ENCODE results near the gene EHBP1L1. TPM values are rescaled to one million over a fixed set of nuclear protein-coding genes. Genes with fewer than 3 reads are reported as not detected.
A peak's percentile ranks its signal among the peaks of the same experiment; 100 is the strongest.

The EHBP1L1 gene
- total RNA-seq, 1 donor from 2014 or later, result 4.7 TPM

GRCh38 chr11:65618763-65619162 lies 42.9 kb downstream of the EHBP1L1 start:
- DNase-seq (ENCODE audit: low spot score), result no peak
- peaks cover 8% of the 10 kb centered on the region for H3K4me1 Mint-ChIP-seq (ENCODE audit: unreplicated experiment)
- H3K4me3 Mint-ChIP-seq (ENCODE audit: unreplicated experiment), result no peak overlapping the region
- peaks cover 26% of the 10 kb centered on the region for H3K27me3 Mint-ChIP-seq (ENCODE audit: unreplicated experiment)
- H3K9me3 Mint-ChIP-seq (ENCODE audit: unreplicated experiment), result no peaks in the 10 kb centered on the region
- no peak for TF ChIP-seq CTCF (IDR thresholded peaks at IDR 0.05; ENCODE audit: unreplicated experiment)
- no peak overlapping the region for H3K27ac Mint-ChIP-seq (ENCODE audit: unreplicated experiment)
- H3K36me3 Mint-ChIP-seq (ENCODE audit: low read depth, unreplicated experiment), result peaks cover 29% of the 10 kb centered on the region

DNA sequence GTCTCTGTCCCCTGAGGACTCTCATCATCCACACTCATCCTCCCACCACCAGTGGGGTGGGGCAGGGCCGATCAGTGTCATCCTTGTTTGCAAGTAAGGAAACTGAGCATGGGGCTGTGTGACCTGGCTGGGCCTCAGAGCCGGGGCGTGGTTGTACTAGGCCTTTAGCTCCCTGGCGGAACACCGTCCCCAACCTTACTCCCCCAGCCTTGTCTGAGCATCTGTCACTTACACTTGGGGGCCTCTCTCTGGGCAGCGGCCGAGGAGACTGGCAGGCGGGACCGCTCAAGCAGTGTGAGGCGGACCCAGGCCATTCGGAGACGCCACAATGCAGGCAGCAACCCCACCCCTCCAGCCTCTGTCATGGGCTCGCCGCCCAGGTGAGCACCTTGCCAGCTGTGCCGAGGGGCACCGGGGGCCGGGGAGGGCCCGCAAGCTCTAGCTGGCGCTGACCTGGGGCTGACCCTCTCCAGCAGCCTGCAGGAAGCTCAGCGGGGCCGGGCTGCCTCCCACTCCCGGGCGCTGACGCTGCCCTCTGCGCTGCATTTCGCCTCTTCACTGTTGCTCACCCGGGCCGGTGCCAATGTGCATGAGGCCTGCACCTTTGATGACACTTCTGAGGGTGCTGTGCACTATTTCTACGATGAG lies 43.6 kb downstream of the EHBP1L1 start:
- peaks cover 8% of the 10 kb centered on the region for H3K4me1 Mint-ChIP-seq (ENCODE audit: unreplicated experiment)
- no peak for DNase-seq (ENCODE audit: low spot score)
- no peak overlapping the region for H3K27ac Mint-ChIP-seq (ENCODE audit: unreplicated experiment)
- no peaks in the 10 kb centered on the region for H3K9me3 Mint-ChIP-seq (ENCODE audit: unreplicated experiment)
- peak overlapping the region; percentile 73 for H3K4me3 Mint-ChIP-seq (ENCODE audit: unreplicated experiment)
- H3K36me3 Mint-ChIP-seq (ENCODE audit: low read depth, unreplicated experiment), result peaks cover 29% of the 10 kb centered on the region
- H3K27me3 Mint-ChIP-seq (ENCODE audit: unreplicated experiment), result peaks cover 28% of the 10 kb centered on the region
- no peak for TF ChIP-seq CTCF (IDR thresholded peaks at IDR 0.05; ENCODE audit: unreplicated experiment)

DNA sequence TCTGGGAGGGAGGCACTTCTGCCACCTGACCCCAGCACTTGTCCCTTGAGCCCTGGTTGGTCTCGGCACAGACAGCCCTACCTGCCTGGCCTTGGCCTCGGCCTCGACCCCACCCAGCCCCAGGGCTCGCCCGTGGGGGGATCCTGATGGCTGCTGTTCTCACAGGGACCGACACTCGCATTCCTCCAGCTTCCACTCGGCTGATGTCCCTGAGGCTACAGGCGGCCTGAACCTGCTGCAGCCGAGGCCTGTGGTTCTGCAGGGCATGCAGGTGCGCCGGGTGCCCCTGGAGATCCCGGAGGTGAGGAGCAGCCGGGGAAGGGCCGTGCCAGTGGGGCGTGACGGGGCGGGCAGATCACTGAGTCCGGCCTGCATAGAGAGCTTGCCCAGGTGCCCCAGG lies 44.8 kb downstream of the EHBP1L1 start:
- H3K36me3 Mint-ChIP-seq (ENCODE audit: low read depth, unreplicated experiment), result peaks cover 29% of the 10 kb centered on the region
- no peak overlapping the region for H3K27ac Mint-ChIP-seq (ENCODE audit: unreplicated experiment)
- DNase-seq (ENCODE audit: low spot score), result no peak
- H3K27me3 Mint-ChIP-seq (ENCODE audit: unreplicated experiment), result peaks cover 17% of the 10 kb centered on the region
- peaks cover 8% of the 10 kb centered on the region for H3K4me1 Mint-ChIP-seq (ENCODE audit: unreplicated experiment)
- no peak overlapping the region for H3K4me3 Mint-ChIP-seq (ENCODE audit: unreplicated experiment)
- H3K9me3 Mint-ChIP-seq (ENCODE audit: unreplicated experiment), result no peaks in the 10 kb centered on the region
- TF ChIP-seq CTCF (IDR thresholded peaks at IDR 0.05; ENCODE audit: unreplicated experiment), result no peak

DNA sequence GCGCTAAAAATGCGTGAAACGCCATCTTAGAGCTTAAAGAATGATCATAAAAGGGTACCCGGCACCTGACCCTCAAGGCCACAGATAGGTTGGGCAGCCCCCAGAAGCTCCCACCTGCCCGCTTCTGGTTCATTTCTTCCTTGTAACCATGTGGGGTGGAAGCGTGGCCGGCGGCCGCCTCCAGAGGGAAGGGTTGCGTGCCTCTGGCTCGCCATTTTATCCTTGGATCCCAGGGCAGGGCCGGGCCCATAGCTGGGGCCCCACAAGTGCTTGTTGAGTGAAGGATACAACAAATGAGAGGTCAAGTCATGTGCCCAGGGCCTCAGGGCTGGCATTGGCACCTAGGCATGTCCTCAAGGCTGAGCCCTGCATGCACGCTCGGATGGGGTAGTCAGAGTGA lies 45.6 kb downstream of the EHBP1L1 start:
- H3K4me1 Mint-ChIP-seq (ENCODE audit: unreplicated experiment), result peaks cover 6% of the 10 kb centered on the region
- H3K4me3 Mint-ChIP-seq (ENCODE audit: unreplicated experiment), result peak overlapping the region; percentile 60
- H3K9me3 Mint-ChIP-seq (ENCODE audit: unreplicated experiment), result no peaks in the 10 kb centered on the region
- peaks cover 31% of the 10 kb centered on the region for H3K36me3 Mint-ChIP-seq (ENCODE audit: low read depth, unreplicated experiment)
- no peak for DNase-seq (ENCODE audit: low spot score)
- TF ChIP-seq CTCF (IDR thresholded peaks at IDR 0.05; ENCODE audit: unreplicated experiment), result no peak
- peak overlapping the region; percentile 37 for H3K27ac Mint-ChIP-seq (ENCODE audit: unreplicated experiment)
- H3K27me3 Mint-ChIP-seq (ENCODE audit: unreplicated experiment), result peaks cover 16% of the 10 kb centered on the region

- peaks cover 31% of the 10 kb centered on the region for H3K36me3 Mint-ChIP-seq (ENCODE audit: low read depth, unreplicated experiment)
- peak overlapping the region; percentile 60 for H3K4me3 Mint-ChIP-seq (ENCODE audit: unreplicated experiment)
- no peak for TF ChIP-seq CTCF (IDR thresholded peaks at IDR 0.05; ENCODE audit: unreplicated experiment)
- no peak overlapping the region for H3K27ac Mint-ChIP-seq (ENCODE audit: unreplicated experiment)
- H3K4me1 Mint-ChIP-seq (ENCODE audit: unreplicated experiment), result peaks cover under 1% of the 10 kb centered on the region
- H3K9me3 Mint-ChIP-seq (ENCODE audit: unreplicated experiment), result no peaks in the 10 kb centered on the region
- peaks cover 13% of the 10 kb centered on the region for H3K27me3 Mint-ChIP-seq (ENCODE audit: unreplicated experiment)
- no peak for DNase-seq (ENCODE audit: low spot score)
These were observed 46.2 kb downstream of the EHBP1L1 start for GRCh38 chr11:65622011-65622410.

All from endothelial cell (in vitro differentiated cells).